HG02981 (cell line): Measurements from ENCODE around the gene ZNF654.
"Not testable (repeated sequence)": the region's sequence is repeated elsewhere in the genome, so short reads cannot be mapped to it uniquely, and the experiment has no call there.

Source experiments
- ATAC-seq: cut with Tn5 transposase; IDR thresholded peaks from one replicate; pipeline ENCODE4 v1.9.1; 2021; ENCODE audit warnings: mild to moderate bottlenecking, moderate library complexity; ENCODE audit not compliant: unreplicated experiment

ZNF654 gene

DNA sequence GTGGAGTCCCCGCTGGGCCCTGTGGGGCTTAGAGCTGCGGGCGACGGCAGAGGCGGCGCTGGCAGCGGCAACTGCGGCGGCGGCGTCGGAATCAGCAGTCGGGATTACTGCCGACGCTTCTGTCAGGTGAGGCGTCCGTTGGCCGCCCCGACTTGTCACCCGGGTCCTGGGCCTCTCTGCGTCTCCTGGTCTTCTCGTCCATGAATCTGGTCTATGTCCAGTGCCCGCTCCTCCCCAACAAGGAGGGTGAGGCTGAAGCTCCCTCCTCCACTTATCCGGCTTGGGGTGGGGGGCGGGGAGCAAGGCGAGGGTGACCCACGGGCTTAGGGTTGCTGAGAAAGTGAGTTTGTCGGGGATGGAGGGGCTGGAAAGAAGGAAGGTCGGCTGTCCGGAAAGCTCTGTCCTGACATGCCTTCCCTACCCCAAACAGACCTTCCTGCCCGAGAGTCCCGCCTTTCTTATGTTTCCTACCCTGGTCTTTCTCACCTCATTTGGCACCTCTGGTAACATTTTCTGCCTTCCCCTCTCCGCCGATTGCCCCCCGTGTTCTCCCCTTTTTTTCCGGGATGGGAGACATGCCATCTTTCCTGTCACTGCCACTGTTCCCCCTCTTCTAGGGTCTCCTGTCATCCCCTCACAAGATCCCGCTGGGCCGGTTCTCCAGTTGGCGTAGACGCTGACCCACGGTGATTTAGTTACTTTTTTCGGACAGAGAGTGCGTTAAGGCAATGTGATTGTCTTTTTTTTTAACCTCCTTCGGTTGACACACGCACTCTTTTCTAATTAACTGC lies 520 bp downstream of the ZNF654 start:
- no peak for ATAC-seq

DNA sequence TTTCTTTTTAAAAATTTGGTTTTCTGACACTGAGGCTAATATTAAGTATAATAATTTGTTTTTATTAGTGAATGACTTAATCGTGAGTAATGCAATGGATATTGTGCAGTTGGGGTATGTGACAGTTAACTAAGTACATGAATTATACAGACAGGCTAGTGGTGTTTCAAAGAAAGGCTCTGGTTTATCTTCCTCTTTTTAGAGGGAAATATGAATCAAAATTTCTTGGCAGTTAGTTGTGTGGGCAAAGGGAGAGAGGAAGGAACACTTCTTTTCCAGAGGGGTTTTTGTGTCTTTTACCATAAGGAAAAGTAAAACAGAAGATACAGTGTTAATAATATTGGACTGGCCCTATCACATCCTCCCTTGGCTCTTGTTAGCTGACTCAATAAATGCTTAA lies 2.7 kb downstream of the ZNF654 start:
- no peak for ATAC-seq

DNA sequence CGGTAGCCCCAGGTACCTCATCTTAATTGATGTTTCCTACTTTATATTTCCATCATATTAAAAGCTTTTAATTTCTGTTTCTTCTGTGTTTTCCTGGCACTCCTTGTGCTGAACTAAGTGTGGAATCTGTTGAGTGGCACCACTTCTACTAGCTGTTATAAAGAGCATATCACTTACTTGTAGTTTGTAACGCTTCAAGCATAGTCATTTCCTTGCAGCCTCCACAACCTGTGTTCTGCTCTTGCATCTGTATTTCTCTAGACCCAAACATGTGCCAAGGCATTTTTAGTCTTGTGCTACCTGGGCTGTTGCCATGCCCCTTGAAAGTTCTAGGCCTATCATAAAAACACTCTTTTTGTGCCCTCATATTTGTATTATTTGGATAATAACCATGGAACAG lies 16.0 kb downstream of the ZNF654 start:
- no peak for ATAC-seq

DNA sequence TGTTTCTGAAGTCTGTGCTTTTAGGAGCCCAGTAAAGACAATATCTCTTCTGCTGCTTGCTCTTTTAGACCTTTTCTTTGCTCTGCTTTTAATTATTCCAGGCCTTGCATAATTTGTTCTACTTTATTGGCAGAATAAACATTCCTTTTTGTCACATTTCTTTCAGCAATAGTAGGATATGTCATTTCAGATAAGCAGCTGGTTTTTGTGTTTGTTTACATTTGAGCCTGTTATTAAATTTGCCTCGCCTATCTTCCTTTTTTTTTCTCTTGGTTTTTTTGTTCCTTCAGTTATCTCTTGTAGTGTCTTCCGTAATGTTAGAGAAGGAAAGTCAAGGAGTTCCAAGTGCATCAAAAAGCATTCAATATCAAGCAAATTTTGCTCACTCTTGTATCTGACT lies 16.4 kb downstream of the ZNF654 start:
- no peak for ATAC-seq

DNA sequence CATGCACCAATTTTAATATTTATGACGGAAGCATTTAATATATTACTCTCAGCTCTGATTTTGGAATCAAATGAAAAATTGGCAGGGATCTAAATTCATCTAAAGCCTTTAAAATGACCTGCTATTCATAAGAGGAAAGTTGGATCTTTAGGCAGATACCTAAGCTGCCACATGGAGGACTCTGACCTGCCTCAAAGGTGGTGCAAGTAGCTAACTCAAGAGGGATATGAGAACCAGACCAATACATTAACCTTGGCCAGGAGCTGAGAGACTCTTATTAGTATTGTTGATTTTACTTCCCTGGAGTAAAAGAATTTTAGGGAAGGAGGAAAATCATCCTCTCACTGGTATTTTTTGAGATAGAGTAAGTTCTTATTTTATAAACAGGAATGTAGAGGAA lies 17.7 kb downstream of the ZNF654 start:
- ATAC-seq, result no peak

DNA sequence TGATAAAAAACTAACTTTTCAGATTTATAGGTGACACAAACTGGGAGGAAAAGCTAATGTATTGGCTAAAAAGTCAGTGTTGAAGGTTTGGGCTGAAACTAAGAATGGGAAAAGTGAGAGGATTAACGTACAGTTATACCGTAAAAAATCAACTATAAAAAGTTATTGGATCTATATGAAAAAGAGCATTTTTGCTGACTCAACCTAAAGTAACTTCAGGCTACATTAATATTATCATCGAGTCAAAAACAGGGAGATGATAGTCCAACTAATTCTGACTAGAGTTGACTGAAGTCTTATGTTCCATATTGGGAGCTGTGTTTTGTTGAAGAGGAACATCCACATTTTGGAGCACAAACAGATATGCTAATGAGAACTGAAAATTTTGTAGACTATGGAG lies 19.9 kb downstream of the ZNF654 start:
- ATAC-seq, result no peak

DNA sequence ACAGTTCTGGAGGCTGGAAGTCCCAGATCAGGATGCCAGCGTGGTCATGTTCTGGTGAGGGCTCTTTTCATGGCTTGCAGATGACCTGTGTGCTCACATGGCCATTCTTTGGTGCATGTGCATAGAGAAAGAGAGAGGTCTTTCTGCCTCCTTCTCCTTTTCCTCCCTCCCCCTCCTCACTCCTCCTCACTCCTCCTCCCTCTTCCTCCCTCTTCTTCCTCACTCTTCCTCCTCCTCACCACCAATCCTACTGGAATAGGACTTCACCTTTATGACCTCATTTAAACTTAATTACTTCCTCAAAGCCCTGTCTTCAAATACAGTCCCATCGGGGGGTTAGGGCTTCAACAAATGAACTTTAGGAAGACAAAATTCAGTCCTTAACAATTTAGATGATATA lies 23.8 kb downstream of the ZNF654 start:
- ATAC-seq, result no peak

DNA sequence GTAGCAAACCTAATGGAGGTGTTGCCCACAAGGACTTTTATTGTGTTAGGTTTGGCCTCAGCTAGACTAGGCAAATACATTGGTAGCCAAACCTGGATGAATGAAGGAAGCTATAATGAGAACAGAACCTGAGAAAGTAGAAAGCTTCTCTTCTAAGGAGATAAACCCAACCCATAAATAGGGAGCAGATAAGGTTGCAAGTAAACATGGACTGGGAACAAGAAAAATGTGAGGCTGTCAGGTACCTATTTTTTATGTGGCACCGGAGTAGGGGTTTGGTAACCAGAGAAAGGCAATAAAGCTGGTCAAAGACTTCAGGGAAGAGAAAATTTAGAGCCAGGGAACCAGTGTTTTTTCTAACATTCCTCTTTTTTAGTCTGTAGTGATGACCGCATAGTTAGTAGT lies 25.0 kb downstream of the ZNF654 start:
- no peak for ATAC-seq

DNA sequence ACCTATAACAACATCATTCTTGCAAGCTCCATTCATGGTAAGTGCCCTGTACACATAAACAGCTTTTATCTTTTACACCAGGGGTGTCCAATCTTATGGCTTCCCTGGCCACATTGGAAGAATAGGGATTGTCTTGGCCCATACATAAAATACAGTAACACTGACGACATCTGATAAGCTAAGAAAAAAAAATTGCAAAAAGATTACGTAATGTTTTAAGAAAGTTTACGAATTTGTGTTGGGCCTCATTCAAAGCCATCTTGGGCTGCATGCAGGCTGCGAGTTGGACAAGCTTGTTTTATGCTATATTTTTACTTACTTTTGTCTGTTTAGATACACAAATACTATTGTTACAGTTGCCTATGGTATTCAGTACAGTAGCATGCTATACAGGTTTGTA lies 31.6 kb downstream of the ZNF654 start:
- ATAC-seq, result no peak

DNA sequence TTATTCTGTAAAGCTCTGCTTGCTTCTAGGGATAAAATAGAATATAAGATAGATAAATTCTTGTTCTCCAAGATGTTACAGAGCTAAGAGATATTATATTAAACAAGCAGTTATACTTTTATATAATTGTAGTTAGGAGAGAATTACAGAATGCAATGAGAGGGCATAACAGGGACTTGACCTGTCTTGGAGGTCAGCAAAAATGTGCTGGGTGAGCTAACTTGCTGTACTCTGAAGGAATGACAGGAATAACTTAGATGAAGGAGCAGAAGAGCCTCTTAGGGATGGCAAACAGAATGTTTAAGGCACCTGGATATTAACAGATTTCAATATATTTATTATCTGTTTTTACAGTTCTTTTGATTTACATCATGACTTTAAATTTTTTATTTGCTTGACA lies 33.2 kb downstream of the ZNF654 start:
- ATAC-seq, result no peak

DNA sequence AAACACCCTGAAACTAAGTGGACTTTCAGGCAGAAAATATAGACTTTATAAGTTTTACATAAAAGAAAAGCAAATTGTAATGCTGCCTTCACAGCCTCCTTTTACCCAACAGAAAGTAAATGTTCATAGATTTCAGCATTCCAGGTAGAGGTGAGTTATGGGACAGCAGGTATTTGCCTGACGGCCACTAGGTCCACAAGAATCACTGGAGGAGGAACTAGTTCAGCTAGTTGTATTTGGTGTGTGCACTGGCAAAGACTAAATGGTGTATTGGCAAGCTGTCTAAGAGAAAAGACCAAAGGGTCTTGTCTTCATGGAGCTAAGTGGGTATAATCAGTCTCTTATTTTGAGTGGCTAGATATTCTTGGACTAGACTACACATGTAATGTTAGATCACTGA lies 34.2 kb downstream of the ZNF654 start:
- no peak for ATAC-seq

DNA sequence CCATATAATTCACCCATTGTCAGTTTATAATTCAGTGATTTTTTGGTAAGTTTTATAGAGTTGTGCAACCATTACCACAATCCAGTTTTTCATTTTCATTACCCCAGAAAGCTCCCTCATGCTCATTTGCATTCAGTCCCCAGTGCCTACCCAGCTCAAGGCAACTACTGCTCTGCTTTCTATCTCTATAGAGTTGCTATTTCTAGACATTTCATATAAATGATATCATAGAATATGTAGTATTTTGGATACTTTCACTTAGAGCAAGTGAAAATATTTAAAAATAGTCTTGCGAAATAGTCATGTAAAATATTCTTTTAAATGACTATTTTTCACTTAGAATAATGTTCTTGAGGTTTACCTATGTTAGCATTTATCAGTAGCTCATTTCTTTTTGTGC lies 42.1 kb downstream of the ZNF654 start:
- ATAC-seq, result peak; percentile 96

DNA sequence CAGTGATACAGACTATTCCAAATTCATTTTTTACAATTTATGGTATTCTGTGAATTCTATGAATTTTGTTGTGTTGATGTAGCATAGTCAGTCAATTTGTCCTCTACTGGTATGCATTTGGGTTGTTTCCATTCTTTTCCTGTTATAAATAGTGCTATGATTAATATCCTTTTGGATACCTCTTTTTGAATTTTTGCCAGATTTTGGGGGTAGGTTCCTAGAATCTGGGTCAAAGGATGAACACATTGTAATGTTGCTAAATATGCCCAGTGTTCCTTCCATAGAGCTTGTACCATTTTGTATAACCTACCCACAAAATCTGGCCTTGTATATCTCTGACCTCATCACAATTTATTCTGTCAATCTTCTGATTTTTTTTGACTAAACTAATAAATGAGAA lies 46.3 kb downstream of the ZNF654 start:
- ATAC-seq, result no peak

DNA sequence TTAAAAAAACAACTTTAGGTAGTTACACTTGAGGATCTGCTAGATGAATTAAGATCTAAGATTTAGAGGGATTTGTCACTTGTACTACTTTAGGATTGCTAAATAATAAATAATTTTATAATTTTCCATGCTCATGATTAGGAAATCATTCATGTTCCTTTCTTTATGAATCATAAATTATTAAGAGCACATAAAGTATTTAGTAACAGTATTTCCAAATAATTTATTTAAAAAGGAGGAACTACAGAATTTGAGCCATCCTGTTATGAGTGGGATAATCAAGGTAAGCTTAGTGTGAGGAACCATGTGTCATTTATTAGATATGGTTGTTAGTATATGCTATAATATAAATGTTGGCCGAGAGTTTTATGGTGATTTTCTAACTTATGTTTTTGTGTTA lies 53.2 kb downstream of the ZNF654 start:
- no peak for ATAC-seq

DNA sequence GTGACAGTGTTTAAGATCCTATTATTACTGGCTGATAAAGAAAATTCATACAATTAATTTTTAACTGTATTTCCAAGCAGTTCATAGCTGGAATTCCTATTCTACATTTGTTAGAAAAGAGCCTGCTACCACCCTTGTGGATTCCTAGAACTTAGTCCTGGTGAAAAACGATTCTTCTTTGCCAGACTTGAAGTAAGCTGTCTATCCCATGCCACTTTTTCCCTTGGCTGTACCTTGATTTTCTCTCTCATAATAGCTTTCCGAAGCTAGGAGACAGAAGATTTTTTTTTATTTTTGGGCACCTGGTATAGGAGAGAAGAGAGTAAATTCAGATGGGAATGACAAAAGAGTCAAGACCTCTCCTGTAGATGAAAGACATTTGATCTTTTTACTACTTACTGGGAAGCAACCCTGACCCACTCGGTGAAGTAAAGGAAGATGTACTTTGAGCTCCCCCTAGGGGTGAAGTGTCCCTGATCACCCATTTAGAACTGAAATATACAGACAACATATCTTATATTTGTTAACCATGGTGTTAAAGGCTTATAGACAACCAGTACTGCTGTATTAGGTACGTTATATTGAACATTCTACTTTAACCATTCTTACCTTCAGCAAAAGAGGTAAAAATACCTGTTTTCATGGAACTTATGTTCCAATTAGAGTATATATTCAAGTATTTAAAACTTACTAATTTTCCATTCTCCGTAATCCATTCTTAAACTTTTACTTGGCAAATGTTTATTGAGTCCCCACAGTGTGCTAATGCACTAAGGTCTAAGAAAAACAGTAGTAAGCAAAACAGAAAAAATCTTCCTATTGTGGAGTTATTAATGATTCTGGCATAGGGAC lies 54.5 kb downstream of the ZNF654 start:
- ATAC-seq, result peak; percentile 93

DNA sequence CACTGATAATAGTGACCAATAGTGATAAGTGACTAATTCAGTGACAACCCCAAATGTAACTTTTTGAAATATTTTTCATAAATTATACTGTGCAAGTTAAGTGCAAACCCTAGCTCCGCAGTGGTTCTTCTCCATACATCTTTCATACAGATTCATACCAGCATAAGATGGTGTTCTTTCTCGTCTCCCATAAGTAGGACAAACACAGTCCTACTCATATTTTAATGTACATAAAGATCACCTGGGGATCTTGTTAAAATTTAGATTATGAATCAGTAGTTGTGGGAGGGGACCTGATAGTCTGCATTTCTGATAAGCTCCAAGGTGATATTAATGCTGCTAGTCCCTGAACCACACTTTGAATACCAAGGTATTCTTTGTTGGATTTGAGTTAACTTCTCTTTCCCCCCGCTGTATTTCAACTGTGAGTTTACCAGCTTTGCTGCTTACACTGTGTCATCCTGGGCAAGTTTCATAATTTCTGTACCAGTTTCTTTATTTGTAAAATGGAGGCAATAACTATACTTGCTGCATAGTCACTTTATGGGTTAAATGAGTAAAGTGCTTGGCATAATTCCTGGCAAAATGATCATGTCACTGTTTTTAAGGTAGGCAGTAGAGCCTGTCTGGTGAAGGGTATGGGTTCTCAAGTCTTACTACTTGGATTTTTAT lies 56.0 kb downstream of the ZNF654 start:
- ATAC-seq, result no peak

DNA sequence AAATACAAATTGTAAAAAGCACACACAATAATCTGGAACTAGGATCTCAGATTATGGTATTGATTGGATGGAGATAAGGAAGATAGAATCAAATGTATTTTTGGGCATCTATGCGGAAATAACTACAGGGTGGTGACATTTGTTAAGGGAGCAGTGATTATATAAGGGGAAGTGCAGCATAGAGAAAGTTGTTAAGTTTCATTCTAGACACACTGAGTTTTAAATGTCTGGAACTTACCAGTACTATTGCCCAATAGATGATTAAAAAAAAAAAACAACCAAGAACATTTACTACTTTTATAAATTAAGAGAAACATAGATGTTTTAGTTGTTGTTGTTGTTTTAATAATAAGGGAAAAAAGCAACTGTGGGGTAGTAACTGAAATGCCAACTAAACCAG lies 58.6 kb downstream of the ZNF654 start:
- no peak for ATAC-seq

DNA sequence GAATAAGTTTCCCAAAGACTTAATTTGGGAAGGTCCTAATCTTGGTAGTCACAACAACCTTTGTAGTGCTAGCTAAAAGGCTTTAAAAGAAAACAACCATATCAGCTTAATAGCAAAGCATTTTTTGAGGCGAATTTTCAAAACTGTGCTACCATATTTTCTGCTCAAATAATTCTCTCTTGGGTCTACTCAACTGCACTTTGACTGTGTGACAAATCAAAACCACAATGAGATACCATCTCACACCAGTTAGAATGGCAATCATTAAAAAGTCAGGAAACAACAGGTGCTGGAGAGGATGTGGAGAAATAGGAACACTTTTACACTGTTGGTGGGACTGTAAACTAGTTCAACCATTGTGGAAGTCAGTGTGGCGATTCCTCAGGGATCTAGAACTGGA lies 59.5 kb downstream of the ZNF654 start:
- ATAC-seq, result not testable (repeated sequence)

DNA sequence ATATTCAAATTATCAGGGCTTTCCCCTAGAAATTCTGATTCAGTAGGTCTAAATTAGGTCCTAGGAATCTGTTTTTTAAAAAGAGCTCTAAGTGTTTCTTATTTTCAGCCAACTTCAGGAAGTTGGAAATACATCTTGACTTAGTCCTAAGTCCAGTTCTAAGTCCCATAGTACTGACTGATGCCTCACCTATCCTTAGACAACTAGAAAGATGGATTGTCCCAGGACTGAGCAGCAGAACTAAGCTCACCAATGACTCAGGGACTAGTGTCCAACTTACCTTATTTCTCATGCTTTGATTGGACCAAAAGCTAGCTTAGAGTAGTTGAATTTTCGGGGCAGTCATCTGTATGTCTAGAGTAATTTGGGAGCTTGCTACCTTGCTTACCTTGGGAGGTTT lies 64.5 kb downstream of the ZNF654 start:
- no peak for ATAC-seq

DNA sequence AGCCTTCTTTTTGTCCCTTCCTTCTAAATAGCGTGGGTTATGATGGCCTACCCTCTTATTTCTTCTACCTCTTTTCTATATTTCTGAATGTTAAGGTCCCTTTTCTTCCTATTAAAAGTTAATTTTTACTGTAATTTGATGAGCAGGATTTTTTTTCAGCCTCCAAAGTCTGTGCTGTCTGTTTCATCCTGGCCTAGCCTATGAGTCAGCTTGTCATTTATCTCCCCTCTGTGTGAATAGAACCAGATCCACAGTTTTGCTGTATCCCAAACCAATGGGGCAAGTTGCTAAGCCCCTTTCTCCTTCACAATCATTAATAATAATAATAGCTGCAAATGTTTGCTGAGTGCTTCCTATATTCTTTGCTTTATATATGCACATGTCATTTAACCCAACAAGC lies 72.6 kb downstream of the ZNF654 start:
- no peak for ATAC-seq

DNA sequence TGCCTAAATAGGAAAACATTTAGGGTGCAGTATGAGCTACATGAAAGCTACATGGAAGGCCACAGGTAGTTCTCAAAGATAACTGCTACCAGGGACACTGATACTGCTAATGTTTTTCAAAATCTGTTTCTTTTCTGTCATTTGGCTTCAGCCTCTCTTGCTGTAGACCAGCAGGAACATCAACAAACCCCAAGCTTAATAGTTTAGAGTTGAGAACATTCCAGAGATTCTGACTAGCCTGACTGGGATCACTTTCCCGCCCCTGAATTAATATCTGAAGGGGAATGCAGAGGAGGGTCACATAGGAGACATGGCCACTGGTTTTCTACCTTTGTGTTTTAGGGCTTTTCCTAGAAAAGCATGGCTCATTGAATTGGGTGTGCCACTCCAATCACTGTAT lies 73.8 kb downstream of the ZNF654 start:
- no peak for ATAC-seq
